K562 (cell line): ENCODE results near the gene CPN2. TPM values are rescaled to one million over a fixed set of nuclear protein-coding genes. Genes with fewer than 3 reads are reported as not detected.

Source experiments
- ATAC-seq: fragments of 200-7000 bp; cut with Tn5 transposase; 3 replicates; pipeline ENCODE4 v1.9.1; 2020; ENCODE audit warnings: moderate library complexity
- BruUV-seq: library from RNA; stranded (reverse); fragments of 400-500 nt; replicated peaks from 2 replicates; lab custom pipeline; 2021; lab: Mats Ljungman, UMichigan
- CTCF ChIA-PET: fragments of 300-600 bp; formaldehyde crosslinking; extraction: SDS; loops from one replicate; lab custom pipeline; 2021; ENCODE audit warnings: low intra/inter-chr PET ratio; lab: Yijun Ruan, JAX
- POLR2A ChIA-PET: fragments of 300-600, 350-650 bp; sonication (Branson Sonifier 250); formaldehyde crosslinking; extraction: SDS; loops from one replicate; lab custom pipeline; 2021; ENCODE audit warnings: antibody characterized with exemption, inconsistent platforms; lab: Yijun Ruan, JAX
- DNase-seq, 4 experiments: peaks; one replicate each; pipeline versions ENCODE4 v3.0.0 to v3.0.0-alpha.2; 2011 to 2018; ENCODE audit warnings: low spot score in 3 of 4, mixed read lengths in 3 of 4; ENCODE audit errors: extremely low read depth in 1 of 4
- FAIRE-seq: peaks from 2 replicates; lab custom pipeline; 2011; peaks lifted over from hg19 to GRCh38; lab: Jason Lieb, UNC
- H2AFZ ChIP-seq: 2 replicates; pipeline ENCODE4 v1.6.0; 2011; ENCODE audit warnings: low read depth, low read length, control low read depth, inconsistent platforms
- H3K27ac ChIP-seq: fragments of 200-600 bp; 3 replicates; pipeline ENCODE4 v1.8.0; 2011; ENCODE audit warnings: low read depth, mild to moderate bottlenecking, control low read depth, inconsistent platforms, low read length, moderate library complexity, mixed read lengths; ENCODE audit errors: extremely low read depth
- H3K27me3 ChIP-seq, 2 experiments: fragments of 300-600 bp in 1 of 2; 2 replicates in 1 of 2; 3 replicates in 1 of 2; pipeline versions ENCODE4 v1.6.0 to v1.8.0; 2011; ENCODE audit warnings: inconsistent platforms in 2 of 2, low read length in 2 of 2, mild to moderate bottlenecking in 1 of 2, mixed read lengths in 1 of 2, moderate library complexity in 1 of 2; ENCODE audit not compliant: control insufficient read depth in 2 of 2, insufficient read depth in 2 of 2
- H3K36me3 ChIP-seq: fragments of 300-600 bp; 3 replicates; pipeline ENCODE4 v1.8.0; 2011; ENCODE audit warnings: mild to moderate bottlenecking, low read length, inconsistent platforms; ENCODE audit not compliant: control insufficient read depth, insufficient read depth
- H3K4me1 ChIP-seq, 2 experiments: fragments of 200-600 bp in 1 of 2; replicated peaks in 1 of 2; 2 replicates in 1 of 2; 3 replicates in 1 of 2; pipeline versions ENCODE4 v1.5.1 to v1.8.0; 2011; ENCODE audit warnings: inconsistent platforms in 2 of 2, low read length in 2 of 2, mild to moderate bottlenecking in 1 of 2, mixed read lengths in 1 of 2, moderate library complexity in 1 of 2; ENCODE audit not compliant: control insufficient read depth in 2 of 2, insufficient read depth in 2 of 2
- H3K4me2 ChIP-seq: 2 replicates; pipeline ENCODE4 v1.6.1; 2011; ENCODE audit warnings: low read length, control low read depth, inconsistent platforms, mixed read lengths; ENCODE audit not compliant: insufficient read depth
- H3K4me3 ChIP-seq: fragments of 200-600 bp; sonication (generic), shearing (Covaris generic); 2 replicates; pipeline ENCODE4 v1.5.1; 2016; ENCODE audit warnings: control low read depth, inconsistent platforms
- H3K79me2 ChIP-seq: fragments of 200-600 bp; 3 replicates; pipeline ENCODE4 v1.8.0; 2011; ENCODE audit warnings: low read length, inconsistent platforms; ENCODE audit not compliant: control insufficient read depth, insufficient read depth
- H3K9ac ChIP-seq, 2 experiments: 2 replicates each; pipeline versions ENCODE4 v1.6.0 to v1.6.1; 2011; ENCODE audit warnings: low read depth in 2 of 2, low read length in 2 of 2, control low read depth in 1 of 2, inconsistent platforms in 1 of 2, mild to moderate bottlenecking in 1 of 2, mixed read lengths in 1 of 2; ENCODE audit not compliant: insufficient read depth in 1 of 2
- H3K9me1 ChIP-seq: one replicate; pipeline ENCODE4 v1.6.0; 2011; ENCODE audit warnings: inconsistent platforms, mild to moderate bottlenecking, low read length, moderate library complexity; ENCODE audit not compliant: control insufficient read depth, insufficient read depth
- H3K9me3 ChIP-seq: replicated peaks from 2 replicates; pipeline ENCODE4 v1.5.1; 2011; ENCODE audit warnings: low read depth, low read length, inconsistent platforms; ENCODE audit not compliant: control insufficient read depth, insufficient read depth
- H4K20me1 ChIP-seq: replicated peaks from 2 replicates; pipeline ENCODE4 v1.6.1; 2011; ENCODE audit warnings: low read length, inconsistent platforms, mixed read lengths; ENCODE audit not compliant: control insufficient read depth, insufficient read depth
- KAT8 ChIP-seq: fragments of 450-650 bp; IDR thresholded peaks from 2 replicates; pipeline ENCODE4 v1.6.1; 2016; ENCODE audit warnings: low read depth, mild to moderate bottlenecking
- MCM2 ChIP-seq: fragments of 450-650 bp; IDR thresholded peaks from 2 replicates; pipeline ENCODE4 v1.6.1; 2017; ENCODE audit warnings: low read depth, mild to moderate bottlenecking
- NFE2L1 ChIP-seq: fragments of 450-650 bp; IDR thresholded peaks from 2 replicates; pipeline ENCODE4 v1.6.1; 2016; ENCODE audit warnings: missing genetic modification characterization, low read depth, mild to moderate bottlenecking, missing compliant biosample characterization, moderate library complexity, borderline replicate concordance
- NR3C1 ChIP-seq: sonication (generic); formaldehyde crosslinking; IDR thresholded peaks from 2 replicates; pipeline ENCODE4 v1.8.1; 2022; ENCODE audit warnings: missing genetic modification reagents
- POLR2G ChIP-seq: fragments of 200-400 bp; formaldehyde crosslinking; IDR thresholded peaks from 2 replicates; pipeline ENCODE4 v1.6.1; 2017; ENCODE audit warnings: low read depth, mild to moderate bottlenecking, antibody characterized with exemption, low read length, moderate library complexity
- XRCC4 ChIP-seq: IDR thresholded peaks from one replicate; pipeline ENCODE4 v1.6.1; 2011; ENCODE audit not compliant: insufficient read depth, insufficient read length; ENCODE audit errors: extremely low read depth
- ZKSCAN8 ChIP-seq: fragments of 200-800 bp; sonication (Bioruptor generic); IDR thresholded peaks from 2 replicates; pipeline ENCODE4 v1.6.1; 2016; ENCODE audit warnings: missing genetic modification characterization, missing compliant biosample characterization
- ZNF354B ChIP-seq: fragments of 250-450 bp; sonication (Bioruptor Pico); IDR thresholded peaks from 2 replicates; pipeline ENCODE4 v1.4.0; 2020
- WGBS: fragments of 100-300 bp; shearing (Covaris generic); methylation state at CpG from one replicate; pipeline ENCODE4 v1.1.6; 2016; ENCODE audit warnings: low coverage, mixed read lengths; ENCODE audit not compliant: insufficient coverage; ENCODE audit errors: missing lambda C conversion rate; 5-methylcytosine and 5-hydroxymethylcytosine counted together
- in situ Hi-C: fragments of 300-500 bp; cut with MboI; formaldehyde crosslinking; loops from 4 replicates; pipeline ENCODE4 v1.15.0; 2018; ENCODE audit warnings: inconsistent platforms, mixed read lengths
- intact Hi-C: fragments of 100-400 bp; cut with micrococcal nuclease; formaldehyde crosslinking; loops from 2 replicates; pipeline ENCODE4 v1.14.2; 2022
- polyA plus RNA-seq, 8 experiments: library from polyadenylated mRNA; depleted of rRNA in 4 of 8; stranded (reverse) in 5 of 8; unstranded in 3 of 8; fragments of >200 nt; fragmentation: Nextera tagmentation in 2 of 8; fragmentation: Illumina TruSeq in 1 of 8; extraction: Ambion mirVana in 2 of 8; extraction: Trizol in 1 of 8; gene quantifications; 2 replicates each; pipeline versions ENCODE4 v1.2.1 to v1.2.3, GENCODE V29; 2011 to 2014; ENCODE audit warnings: inconsistent platforms in 1 of 8, missing spikeins in 1 of 8
- total RNA-seq, 7 experiments: library from RNA; depleted of rRNA in 6 of 7; stranded (reverse); fragments of >200 nt in 6 of 7; fragmentation: Illumina TruSeq in 2 of 7; extraction: Trizol in 2 of 7; gene quantifications; 2 replicates each; pipeline versions ENCODE4 v1.2.1 to v1.2.3, GENCODE V29; 2011 to 2021; ENCODE audit warnings: low replicate concordance in 1 of 7
- TF ChIP-seq, protein P1 (sequence below): fragments of 450-650 bp; IDR thresholded peaks from 2 replicates; pipeline ENCODE4 v1.7.0; 2016; ENCODE audit warnings: borderline replicate concordance
- TF ChIP-seq, protein P2 (sequence below): sonication (generic); formaldehyde crosslinking; IDR thresholded peaks from 2 replicates; pipeline ENCODE4 v1.8.1; 2022; ENCODE audit warnings: missing genetic modification reagents

Gene CPN2
- total and polyA plus RNA-seq, 9 of the 15 experiments (the other 6 are each of a cell fraction or from before 2014, with no cell fraction given), result not detected

DNA sequence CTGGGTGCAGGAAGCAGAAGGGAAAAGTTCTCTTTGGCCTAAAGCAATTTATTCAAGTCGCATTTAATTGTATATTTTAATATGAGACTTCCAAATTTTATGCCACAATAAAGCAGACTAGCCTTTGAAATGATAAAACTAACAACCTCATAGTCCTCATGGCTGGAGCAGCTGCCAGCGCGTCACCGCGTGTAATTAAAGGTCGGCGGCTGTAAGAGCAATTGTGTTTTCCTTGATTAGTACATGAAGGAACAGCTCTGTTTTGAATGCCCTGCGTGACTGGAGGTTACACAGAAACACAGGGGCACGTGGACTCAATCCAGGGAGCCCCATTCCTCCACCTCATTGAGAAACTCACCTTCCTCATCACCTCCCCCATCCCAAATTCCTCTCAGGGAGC is 28.5 kb upstream of the CPN2 start:
- ChIA-PET CTCF (no interaction called here), POLR2A (interaction anchor here (1.1 kb wide), 1 partner anchor 14 kb away, joined by 3 read pairs; no protein-coding TSS in a partner anchor)
- H3K4me3 ChIP-seq, result no peak overlapping the region
- FAIRE-seq, result no peak
- no peak for ATAC-seq
- intact Hi-C loops, result no loop called here
- peaks cover 57 to 80% of the 10 kb centered on the region in 2 experiments for H3K27me3 ChIP-seq
- H3K36me3 ChIP-seq, result no peaks in the 10 kb centered on the region
- no peaks in the 10 kb centered on the region for H3K9me1 ChIP-seq
- H4K20me1 ChIP-seq, result no peaks in the 10 kb centered on the region; the same call in 1 of the 2 replicates
- no peak overlapping the region for H3K9ac ChIP-seq
- peaks cover 0 to 5% of the 10 kb centered on the region in 2 experiments; a peak in 1 of 5 replicates for H3K4me1 ChIP-seq
- no peak overlapping the region for H3K4me2 ChIP-seq
- BruUV-seq, result no TSS peak
- H2AFZ ChIP-seq, result no peak overlapping the region
- 18% methylated on average over 9 of the region's 9 CpGs for WGBS
- TF ChIP-seq NR3C1 (CRISPR knock-in tag), result no peak
- TF ChIP-seq, all 486 proteins: peak for 0
- Histone ChIP-seq H3K9me3 (no peaks in the 10 kb centered on the region), H3K27ac (no peak overlapping the region), H3K79me2 (no peaks in the 10 kb centered on the region)
- DNase-seq, result no peak
- in situ Hi-C loops, result no loop called here

- H3K4me3 ChIP-seq, result no peak overlapping the region
- H3K9me3 ChIP-seq, result no peaks in the 10 kb centered on the region
- in situ Hi-C loops, result no loop called here
- H3K27ac ChIP-seq, result no peak overlapping the region
- H4K20me1 ChIP-seq, result no peaks in the 10 kb centered on the region; the same call in 1 of the 2 replicates
- DNase-seq (no peak), ATAC-seq (no peak), FAIRE-seq (no peak)
- CTCF ChIA-PET, result no interaction called here
- H3K27me3 ChIP-seq, result peaks cover 54 to 76% of the 10 kb centered on the region in 2 experiments
- no peaks in the 10 kb centered on the region for H3K9me1 ChIP-seq
- no TSS peak for BruUV-seq
- H3K36me3 ChIP-seq, result no peaks in the 10 kb centered on the region
- H3K4me2 ChIP-seq, result no peak overlapping the region
- H3K9ac ChIP-seq, result no peak overlapping the region
- POLR2A ChIA-PET, result interaction anchor here (0.7 to 1.1 kb wide), 2 partner anchors 14 to 17 kb away, joined by 3 read pairs; no protein-coding TSS in a partner anchor
- no peaks in the 10 kb centered on the region for H3K79me2 ChIP-seq
- intact Hi-C loops, result no loop called here
- WGBS, result 18% methylated on average over 6 of the region's 6 CpGs
- peaks cover 0 to 5% of the 10 kb centered on the region in 2 experiments; a peak in 1 of 5 replicates for H3K4me1 ChIP-seq
- H2AFZ ChIP-seq, result no peak overlapping the region
- TF ChIP-seq POLR2G (no peak), ZNF354B (CRISPR knock-in tag) (no peak), NFE2L1 (no peak), MCM2 (no peak), XRCC4 (no peak), ZKSCAN8 (no peak), KAT8 (no peak)
- TF ChIP-seq, protein P1, sequence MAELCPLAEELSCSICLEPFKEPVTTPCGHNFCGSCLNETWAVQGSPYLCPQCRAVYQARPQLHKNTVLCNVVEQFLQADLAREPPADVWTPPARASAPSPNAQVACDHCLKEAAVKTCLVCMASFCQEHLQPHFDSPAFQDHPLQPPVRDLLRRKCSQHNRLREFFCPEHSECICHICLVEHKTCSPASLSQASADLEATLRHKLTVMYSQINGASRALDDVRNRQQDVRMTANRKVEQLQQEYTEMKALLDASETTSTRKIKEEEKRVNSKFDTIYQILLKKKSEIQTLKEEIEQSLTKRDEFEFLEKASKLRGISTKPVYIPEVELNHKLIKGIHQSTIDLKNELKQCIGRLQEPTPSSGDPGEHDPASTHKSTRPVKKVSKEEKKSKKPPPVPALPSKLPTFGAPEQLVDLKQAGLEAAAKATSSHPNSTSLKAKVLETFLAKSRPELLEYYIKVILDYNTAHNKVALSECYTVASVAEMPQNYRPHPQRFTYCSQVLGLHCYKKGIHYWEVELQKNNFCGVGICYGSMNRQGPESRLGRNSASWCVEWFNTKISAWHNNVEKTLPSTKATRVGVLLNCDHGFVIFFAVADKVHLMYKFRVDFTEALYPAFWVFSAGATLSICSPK, result no peak
- TF ChIP-seq, protein P2, sequence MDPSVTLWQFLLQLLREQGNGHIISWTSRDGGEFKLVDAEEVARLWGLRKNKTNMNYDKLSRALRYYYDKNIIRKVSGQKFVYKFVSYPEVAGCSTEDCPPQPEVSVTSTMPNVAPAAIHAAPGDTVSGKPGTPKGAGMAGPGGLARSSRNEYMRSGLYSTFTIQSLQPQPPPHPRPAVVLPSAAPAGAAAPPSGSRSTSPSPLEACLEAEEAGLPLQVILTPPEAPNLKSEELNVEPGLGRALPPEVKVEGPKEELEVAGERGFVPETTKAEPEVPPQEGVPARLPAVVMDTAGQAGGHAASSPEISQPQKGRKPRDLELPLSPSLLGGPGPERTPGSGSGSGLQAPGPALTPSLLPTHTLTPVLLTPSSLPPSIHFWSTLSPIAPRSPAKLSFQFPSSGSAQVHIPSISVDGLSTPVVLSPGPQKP (CRISPR knock-in tag), result no peak
Measured at GRCh38 chr3:194379231-194379630, 28.1 kb upstream of the CPN2 start.
